ENCODE data around the gene MRGPRX2.

Gene MRGPRX2

DNA sequence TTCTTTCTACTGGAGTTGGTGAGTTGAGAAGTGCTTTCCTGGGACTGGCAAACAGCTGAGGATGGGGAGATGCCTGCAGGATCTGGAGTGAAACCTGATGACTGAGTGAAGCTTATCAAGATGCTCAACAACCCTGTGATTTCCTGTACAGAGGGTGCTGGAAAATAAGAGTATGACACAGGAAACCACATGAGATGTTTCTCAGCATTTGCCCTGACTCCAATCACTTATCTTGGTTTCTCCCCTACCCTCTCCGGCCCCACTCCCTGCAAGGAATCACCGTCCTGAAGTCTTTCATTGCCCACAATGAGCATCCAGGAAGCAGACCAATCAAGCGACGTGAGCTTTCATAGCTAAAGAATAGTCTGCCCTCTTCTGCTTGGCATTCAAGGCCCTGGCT lies at the start of gene MRGPRX2:
TSS of gene MRGPRX2 (minus strand) at position 89 of the 400 bp plus-strand sequence. CDS start 4,315 bp downstream, outside the sequence.
- no peak for DNase-seq

DNA sequence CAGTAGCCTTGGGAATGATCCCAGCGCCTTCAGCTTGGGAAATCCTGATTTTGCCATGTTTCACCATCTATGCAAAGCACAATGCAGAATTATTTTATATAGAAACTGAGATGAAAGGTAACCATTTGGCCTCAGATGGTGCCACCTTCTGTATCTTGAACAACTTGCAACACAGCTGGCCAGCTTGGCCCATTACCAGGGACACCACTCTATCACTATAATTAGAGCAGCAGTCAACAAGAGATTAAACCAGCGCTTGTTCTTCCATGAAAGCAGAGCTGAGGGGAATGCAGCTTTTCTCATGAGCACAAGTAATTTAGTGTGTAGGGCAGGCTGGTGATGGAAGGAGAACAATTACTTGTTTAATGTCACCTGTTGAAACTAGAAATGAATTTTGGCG lies 49.8 kb upstream of the MRGPRX2 start:
- DNase-seq = peak; percentile 62 to 87

DNA sequence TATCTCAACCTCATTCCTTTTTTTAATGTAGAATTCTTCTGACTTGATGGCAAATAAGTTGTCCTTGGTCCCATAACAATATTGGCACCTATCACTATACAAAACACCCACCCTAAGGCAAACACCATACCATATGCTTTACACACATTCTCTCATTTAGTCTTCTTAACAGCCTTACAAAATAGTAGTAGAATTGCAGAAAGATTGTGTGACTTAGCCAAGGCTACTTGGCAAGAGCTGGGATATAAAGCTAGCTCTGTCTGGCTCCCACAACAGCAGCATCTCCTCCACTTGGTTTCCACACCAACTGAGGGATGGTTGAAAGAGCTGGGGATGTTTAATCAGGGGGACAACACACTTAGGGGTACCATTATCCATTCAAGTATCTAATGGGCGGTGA lies 46.6 kb upstream of the MRGPRX2 start:
- DNase-seq = no peak

DNA sequence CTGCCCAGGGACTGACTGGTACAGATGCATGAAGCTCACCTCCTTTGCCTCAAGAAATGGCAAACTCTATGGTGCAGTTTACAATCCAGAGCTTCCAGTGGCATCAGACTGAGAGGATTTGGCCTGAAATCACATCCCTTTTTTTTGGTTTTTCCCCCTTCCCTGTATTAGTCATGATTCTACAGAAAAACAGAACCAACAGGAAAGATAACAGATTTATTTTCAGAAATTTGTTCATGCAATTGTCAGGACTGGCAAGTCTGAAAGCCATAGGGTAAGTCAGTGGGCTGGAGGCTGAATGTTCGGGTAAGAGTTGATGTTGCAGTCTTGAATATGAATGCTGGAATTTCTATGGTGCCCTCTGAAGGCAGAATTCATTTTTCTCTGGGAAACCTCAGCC lies 44.5 kb upstream of the MRGPRX2 start:
- DNase-seq = no peak

DNA sequence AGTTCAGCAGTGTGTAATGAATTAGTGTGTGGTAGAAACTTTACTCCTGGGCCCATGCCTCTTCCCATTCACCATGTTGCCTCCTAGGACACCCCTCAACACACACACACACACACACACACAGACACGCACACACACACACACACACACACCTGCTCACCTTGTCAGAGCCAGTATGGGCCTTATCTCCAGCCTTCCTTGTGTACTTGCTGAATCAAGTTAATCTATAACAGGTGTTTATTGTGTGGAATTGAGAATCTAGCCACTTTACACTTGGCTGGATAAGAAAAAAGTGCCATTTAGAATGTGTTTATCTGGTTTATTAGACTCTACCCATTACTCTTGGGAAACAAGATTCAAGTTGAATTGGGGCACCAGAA lies 42.0 kb upstream of the MRGPRX2 start:
- no peak for DNase-seq

DNA sequence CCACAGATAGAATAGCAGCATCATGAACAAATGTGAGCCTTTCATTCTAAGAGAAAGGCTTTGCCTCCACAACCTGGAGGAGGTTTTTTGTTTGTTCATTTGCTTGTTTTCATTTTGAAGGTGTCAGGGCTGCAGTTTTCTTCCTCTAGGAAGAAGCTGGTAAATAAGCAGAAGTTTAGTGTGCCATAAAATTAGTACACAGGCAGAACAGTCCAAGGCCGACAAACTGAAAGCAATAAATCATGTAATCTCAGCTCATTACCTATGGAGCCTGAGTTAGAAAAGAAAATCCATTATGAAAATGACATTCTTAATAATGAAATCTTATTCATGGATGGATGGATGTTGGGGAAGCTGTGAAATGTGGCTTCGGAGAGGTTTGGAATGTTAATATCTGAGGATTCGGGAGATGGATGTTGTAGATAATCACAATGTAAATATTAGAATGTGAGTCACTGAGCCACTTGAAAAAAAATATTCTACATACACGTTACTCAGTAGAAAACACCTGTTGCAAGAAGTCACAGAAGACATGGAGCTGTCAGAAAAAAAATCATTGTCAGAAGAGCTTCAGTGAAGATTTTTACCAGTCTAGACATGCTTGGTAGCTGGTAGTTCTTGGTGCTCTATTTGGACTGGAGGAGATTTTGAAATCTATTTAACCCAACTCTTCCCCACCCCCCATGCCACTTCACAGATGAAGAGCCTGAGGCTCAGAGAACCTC lies 41.4 kb upstream of the MRGPRX2 start:
- no peak for DNase-seq

DNA sequence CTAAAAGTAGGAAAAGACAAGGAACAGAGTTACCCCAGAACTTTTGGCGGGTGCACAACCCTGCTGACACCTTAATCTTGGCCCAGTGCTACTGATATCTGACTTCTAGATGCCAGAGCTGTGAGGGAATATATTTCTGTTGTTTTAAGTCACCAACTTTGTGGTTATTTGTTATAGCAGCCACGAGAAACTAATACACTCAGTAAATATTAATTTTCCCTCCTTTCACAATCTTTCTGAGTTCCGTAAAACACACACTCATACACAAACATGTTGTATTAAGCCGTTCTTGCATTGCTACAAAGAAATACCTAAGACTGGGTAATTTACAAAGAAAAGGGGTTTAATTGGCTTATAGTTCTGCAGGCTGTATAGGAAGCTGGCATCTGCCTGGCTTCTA lies 40.4 kb upstream of the MRGPRX2 start:
- DNase-seq = no peak

DNA sequence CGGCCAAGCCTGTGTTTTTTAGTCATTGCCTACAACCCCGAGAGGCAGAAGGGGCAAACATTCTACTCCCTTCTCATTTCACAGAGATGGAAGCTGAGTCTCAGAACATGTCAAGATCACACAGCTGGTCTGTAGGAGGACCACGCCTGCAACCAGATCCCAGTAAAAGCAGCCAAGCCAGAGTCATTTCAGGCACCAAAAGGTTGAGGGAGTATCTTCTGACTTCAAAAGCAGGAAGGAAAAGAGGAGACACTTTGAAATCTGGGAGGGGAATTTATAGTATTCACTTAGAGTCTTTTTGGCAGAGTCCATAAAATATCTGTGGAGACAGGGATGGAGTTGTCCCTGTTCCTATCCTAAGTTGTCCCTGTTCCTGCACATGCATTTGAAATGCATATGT lies 38.6 kb upstream of the MRGPRX2 start:
- no peak for DNase-seq

DNA sequence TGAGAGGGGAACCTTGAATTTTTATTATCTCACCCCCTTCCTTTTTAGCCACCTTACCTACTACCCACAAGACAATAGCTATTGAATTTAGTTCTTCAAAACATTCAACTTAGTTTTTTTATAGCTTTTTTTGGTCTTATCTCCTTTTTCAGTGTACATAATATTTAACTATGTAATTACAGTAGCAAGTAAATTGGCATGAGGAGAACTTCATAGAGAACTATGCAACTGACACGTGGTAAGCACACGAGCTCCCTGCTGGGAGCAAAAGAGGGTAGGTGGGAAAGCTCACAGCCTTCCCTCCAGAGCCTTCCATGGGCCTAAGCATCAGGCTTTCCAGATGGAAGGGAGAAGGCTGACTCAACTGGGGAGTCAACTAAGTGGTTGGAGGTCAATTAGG lies 34.3 kb upstream of the MRGPRX2 start:
- DNase-seq = no peak

DNA sequence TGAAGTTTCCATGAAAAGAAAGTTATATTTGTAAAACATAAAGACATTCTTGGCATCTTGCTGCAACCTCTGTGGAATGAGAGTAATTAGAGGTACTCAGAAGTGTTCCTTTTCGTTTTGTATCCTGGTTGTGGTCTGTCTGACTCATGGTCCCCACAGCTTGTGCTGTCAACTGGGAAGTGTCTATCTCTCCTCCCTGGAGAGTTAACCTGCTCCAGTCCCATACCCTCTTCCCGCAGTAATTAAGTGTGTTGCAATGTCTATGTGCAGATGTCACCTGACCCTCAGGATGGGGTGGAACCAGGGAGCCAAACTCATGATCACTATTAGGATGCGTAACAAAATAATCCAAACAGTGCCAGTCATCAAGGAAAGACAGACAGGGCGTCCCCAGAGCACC lies 33.5 kb upstream of the MRGPRX2 start:
- no peak for DNase-seq

DNA sequence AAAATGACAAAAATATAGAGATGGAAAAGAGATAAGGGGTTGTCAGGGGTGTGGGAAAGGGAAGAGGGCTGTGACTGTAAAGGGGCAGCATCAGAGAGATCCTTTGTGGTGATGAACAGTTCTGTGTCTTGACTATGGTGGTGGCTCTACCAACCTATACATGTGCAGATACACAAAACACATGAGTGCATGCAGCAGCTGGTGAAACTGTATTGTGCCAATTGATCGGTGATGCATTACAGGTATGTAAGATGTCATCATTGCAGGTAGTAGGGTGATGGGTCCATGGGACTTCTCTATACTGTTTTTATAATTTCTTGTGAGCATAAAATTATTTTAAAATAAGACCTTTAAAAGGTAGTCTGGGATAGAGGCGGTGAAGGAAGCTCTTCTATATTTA lies 32.3 kb upstream of the MRGPRX2 start:
- no peak for DNase-seq

DNA sequence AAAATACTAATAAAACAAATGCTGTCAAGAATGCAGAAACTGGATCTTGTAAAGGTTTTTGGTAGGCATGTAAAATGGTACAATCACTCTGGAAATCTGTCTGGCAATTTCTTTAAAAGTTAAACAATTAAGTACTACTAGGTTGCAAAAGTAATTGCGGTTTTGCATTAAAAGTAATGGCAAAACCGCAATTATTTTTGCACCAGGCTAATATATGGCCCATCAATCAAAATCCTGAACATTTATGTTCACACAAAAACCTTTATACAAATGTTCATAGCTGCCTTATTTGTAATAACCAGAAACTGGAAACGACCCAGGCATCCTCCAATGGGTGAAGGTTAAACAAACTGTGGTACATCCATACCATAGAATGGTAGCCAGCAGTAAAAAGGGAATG lies 31.8 kb upstream of the MRGPRX2 start:
- DNase-seq = no peak

DNA sequence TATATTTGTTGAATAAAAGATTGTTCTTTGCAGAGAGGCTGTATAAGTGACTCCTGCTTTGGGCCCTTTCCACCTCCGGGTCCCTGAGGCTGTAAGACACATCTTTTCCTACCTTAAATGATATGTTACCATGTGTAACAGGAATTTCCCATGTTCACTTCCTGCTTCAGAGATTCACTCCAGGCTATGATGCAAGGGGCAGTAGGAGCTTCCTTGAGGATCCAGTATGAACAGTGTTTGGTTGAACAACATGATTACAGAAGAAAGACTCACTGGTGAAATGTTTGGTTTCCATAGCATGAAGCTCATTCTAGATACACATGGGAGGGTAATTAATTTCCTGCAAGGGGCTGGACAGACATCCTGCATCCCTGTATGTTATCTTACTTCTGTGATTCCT lies 30.8 kb upstream of the MRGPRX2 start:
- no peak for DNase-seq

DNA sequence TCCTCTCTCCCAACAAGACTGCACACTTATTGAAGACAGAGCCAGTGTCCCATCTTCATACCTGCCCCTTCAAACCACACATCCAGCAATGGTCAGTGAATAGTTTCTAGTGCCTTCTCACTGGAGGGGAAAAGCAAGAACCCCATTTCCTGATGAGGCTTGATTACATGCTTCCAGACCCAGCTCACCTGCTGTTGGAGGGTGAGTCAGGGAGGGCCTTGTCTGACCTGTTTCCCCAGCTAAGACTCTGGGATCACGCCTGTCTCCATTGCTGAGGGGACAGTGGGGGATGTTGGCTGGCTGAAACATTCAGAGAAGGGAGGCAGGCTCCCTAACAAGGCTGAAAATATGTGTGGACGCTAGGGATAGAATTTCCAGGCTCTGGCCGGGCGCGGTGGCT lies 28.9 kb upstream of the MRGPRX2 start:
- DNase-seq = no peak

DNA sequence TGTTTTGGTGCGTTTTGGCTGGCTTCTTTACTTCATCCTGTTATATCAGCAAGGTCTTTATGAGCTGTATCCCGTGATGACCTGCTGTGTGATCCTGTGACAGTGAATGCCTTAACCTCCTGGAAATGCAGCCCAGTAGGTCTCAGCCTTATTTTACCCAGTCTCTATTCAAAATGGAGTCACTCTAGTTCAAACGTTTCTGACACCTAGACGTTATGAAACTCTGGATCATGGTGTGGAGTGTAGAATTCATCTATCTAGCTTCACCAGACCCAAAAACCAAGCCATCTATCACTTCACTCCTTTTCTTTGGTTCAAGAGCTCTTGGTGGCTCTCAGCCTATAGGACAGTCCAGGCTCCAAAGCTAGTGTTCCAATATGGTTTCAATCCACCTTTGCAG lies 28.3 kb upstream of the MRGPRX2 start:
- no peak for DNase-seq

DNA sequence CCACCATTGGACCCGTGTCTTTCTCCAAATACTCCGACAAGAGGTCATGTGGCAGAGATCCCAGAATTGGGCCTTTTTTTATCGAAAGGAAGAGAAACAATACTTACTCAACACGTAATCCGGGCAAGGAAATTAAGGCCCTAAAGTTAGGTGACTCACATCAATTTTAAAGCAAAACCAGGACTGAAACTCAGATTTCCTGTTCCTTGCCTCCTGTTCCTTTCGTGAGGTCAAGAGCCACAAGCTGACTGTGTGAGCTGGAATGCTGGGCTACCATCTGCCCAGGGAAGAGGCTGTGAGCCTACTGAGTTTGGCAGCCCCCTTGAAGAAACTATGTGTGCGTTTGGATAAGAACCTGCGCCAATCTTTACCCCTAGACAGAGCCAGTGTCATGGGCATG lies 27.1 kb upstream of the MRGPRX2 start:
- DNase-seq = no peak

DNA sequence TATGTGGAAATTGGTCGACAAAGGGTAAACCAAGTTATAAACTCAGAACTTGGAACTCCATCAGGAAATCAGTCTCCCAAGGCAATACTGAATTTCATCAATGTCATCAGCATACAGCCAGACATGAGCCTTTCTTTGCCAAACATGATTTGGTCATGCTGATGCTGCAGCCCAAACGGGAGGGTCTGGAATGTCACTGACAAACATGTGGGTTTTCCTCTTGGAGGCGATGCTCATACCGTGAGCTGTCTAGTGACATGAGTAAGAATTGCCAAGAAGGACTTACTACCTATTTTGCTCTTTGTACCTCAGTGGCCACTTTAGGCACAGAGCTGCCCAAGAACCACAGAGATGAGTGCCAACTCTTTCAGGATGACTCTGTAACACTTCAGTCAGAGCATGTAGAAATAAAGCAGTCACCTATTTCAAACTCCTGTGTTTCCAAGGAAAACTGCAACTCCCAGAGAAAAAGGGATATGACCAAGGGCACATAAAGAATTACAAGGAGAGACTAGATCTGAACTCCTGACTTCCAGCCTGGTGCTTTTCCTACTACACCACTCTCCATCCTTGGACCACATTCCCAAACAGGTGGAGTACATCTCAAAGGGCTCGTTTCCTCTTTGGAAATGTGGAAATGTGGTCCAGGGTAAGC lies 24.3 kb upstream of the MRGPRX2 start:
- no peak for DNase-seq

DNA sequence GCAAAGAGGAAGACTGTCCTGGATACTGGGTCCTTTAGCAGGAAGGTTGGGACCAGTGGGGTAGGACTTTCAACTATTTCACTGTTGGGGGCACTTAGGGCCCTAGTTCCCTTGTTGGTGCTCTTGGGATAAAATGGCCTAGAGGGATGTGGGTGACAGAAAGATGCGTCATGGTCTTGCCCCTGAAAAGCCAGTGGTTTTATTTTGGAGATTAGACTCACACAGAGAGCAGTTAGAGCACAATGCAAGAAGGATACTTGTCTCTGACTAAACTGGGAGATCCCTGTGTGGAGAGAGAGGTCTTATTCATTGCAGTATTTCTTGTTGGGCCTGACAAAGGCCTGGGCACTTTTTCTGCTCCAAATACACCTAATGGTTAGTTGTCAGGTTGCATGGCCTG lies 22.6 kb upstream of the MRGPRX2 start:
- no peak for DNase-seq

DNA sequence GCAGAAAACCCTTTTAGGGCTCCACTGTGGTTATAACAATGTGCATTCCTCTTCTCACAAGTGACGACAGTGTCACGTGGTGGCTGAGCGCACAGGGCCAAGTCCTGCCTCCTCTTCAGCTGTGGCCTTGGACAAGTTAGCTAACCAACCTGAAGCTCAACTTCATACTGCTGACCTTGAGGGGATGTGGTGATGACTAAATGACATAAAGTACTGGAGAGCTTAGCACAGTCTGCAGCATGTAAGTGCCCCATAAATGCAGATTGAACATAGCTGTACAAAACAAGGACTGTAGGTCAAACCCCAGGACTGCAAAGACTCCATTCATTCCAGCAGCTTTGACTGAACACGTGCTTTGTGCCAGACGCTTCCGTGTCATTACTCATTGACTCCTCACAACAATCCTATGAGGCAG lies 20.1 kb upstream of the MRGPRX2 start:
- DNase-seq = no peak

DNA sequence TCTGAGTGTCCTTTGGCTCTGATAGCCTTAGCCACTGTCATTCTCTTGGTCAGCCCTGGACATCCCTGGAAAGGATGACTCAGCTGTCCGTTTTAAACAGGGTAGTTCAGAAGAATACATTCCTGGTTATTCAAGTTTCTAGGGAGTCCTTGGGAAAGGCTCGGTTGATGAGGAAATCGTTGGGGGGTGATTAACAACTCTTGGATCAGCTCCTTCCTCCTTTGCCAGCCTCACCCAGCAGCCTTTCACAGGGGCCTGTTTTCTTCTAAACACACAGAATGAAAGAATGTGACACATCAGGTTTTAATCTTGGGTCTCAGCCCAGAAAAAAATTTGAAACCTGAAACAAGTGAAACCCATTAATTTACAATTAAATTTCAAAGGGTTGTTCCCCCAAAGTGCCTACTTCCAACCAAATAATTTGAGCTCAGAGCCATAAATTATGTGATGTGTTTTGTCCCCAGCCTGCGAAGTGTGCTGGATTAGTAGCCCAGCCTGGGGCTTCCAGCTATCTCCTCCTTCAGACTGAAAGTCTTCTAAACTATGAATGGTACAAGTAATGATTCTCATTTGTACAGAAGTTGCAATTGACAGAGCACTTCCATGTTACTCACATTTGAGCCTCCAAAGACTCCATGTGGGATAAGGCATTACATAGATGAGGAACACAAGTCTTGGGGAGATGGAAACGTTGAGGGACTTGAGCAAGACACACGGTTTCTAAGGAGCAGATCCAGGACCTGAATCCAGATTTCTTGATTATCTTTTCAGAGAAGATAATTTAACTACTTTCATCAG lies 19.3 kb upstream of the MRGPRX2 start:
- DNase-seq = no peak

DNA sequence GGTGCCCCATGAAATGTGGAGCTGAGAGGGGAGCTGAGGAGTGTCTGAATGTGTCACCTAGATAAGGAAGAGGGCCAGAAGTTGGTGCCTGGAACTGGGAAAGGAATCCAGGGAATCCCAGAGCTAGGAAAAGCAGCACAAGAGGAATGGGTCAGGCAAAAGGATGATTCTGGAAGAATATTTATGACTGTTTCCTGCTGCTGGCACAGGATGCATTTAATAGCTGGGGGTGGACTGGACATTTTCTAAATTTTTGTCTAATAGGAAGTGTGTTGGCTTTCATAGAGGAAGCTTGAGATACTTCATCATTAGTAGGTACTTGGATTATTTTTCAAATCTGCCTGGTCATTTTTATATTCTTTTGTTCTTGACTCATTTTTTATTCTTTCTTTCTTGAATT lies 17.4 kb upstream of the MRGPRX2 start:
- DNase-seq = no peak

DNA sequence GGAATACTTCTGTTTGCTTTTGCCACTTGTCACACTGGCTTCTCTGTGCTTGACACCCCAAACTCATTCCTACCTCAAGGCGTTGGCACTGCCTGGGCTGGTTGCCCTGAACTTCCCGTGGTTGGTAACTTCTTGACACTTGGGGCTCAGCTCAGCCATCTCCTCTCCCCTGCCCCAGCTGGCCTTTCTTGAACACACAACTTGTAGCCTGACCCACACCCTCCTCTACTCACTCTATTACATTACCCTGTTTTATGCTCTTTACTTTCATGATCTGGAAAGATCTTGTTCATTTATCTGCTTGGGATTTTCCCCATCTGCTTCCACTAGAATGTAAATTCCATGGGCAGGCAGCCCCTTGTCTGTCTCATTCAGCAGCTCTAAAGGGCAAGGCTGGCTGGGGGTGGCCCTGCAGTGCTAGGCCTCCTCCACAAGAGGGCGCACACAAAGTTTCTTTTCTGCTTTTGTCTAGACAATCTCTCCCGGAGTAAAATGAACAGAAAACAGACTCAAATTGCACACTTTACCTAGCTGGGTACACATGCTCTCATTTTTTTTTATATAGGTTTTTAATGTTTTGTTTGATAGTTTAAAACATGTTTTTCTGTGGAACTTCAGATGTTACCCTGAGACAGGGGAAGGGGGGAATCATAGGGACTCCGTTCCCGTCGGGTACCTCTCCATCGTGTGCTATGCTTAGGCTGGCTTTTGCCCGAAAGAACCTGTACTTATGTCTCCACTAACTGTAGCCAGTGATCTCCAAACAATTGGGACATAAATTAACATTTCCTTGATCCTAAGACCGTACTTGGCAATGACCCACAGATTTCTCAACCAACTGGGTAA lies 16.4 kb upstream of the MRGPRX2 start:
- peak; percentile 9 to 39 for DNase-seq

DNA sequence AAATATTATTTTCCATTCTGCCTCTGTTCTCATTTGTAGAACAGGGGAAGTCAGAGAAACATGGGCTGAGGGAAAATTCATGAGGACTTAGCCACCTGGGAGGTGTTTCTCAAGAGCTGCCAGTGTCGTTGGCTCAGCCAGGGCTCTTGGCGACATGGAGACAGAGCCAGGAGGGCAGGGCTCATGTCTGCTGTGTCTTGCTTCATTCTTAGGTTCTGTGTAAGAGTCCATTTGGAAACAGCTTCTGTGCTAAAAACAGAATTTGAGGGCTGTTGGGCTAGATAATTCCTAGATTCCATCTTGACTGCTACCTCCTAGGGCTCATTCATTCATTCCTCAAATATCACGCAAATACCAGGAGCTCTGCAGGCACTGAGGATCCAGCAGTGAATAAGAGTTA lies 15.1 kb upstream of the MRGPRX2 start:
- DNase-seq = no peak
